Measurements from ENCODE around the gene DMWD.
A peak's percentile ranks its signal among the peaks of the same experiment; 100 is the strongest.
"Not testable (repeated sequence)": the region's sequence is repeated elsewhere in the genome, so short reads cannot be mapped to it uniquely, and the experiment has no call there.

The DMWD gene

DNA sequence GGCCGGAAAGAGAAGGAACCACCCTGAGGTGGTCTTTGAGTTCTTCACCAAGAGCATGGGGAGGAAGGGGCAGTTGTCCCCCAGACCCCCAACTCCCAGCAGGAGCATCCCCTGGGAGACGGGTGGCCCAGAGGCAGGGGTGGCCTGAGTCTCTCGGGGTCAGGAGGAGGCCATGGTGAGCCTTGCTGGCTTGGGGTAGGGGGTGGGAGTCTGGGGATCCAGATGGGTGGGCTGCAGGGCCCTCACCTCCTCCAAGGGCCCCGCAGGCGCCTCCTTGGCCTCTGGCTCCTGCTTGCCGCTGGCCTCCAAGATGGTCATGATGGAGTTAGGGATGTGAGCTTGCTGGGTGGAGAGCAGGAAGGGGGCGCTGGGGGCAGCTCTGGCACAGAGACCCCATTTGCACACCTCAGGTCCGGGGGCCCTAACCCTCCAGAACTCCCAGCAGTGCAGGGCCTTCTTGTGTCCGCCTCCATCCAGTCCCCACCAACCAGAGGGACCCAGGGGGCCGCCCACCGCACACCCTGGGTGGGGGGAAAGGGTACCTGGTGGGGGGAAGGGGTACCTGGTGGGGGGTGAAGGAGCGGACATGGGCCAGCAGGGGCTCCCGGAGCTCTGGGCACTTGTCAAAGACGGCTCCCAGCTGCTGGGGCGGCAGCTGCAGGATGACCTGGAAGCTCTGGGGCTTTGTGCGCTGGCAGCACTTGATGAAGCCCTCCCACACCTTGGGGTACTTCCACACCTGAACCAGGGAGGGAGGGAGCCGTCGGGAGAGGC lies 23.8 kb upstream of the DMWD start:
- peak in 1 of 6 experiments; percentile 43 for DNase-seq

DNA sequence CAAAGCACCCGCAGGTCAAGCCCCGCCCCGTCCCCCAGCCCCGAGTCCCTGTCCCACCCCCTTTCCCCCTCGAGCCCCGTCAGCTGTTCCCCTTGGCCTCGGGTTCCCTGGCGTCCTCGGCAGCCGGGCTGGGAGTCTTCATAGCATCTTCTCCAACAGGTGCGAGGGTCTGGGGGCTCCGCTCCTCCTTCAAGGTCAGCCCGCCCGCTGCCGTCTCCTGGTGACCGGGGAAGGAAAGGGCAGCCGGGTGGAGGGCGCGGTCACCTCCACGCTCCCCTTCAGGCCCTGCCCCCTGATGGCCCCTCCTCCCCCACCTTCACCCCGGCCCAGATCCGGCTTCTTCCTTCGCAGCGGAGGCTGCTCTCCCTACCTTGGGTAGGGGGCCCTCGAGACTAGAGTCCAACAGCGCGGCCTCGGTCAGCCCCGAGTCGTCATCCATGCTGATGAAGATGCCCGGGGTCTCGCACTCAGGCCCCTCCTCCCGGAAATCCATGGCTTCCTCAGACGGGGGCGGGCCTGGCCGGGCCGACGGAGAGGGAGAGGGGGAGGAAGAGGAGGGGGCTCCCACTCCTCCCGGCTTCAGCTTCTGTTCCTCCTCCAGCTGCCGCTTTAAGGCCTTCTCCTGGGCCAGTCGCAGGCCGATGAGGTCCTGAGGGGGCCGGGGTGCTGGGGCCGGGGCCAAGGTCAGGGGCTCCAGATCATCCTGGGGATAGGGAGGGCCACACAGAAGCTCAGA lies 23.0 kb upstream of the DMWD start:
- DNase-seq, result peak in 2 of 6 experiments; percentile 9 to 28

DNA sequence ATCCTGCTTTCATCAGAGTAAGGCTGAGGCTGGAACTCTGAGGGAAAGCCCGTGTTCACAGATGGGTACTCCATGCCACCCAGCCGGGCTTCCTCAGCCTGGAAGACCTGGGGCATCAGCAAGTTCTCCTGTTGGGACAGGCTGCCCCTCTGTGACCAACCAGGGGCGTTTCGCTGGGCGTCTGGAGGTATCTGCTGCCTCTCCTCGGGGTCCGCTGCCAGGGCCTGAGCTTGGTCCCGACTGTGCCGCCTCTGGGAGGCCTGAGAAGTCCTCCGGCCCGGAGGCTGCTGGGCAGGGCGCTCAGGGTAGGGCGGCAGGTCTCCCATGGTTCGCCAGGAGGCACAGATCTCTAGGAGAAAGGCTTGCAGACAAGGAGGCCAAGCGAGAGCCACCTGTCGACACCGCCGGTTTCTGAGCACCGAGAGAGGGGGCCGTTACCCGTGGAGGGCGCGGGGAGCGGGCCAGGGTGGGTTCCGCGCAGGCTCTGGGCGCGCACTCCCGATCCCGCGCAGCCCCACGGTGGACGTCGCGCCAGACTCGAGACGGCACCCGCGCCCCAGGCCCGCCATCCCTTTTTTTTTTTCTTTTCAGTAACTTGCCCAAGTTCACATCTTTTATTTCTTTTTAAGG lies 22.3 kb upstream of the DMWD start, which contains the start of gene RSPH6A:
Gene RSPH6A, minus strand, starts transcription at position 458 of the 630 bp plus-strand sequence. Its CDS starts 132 bp downstream, at position 326.
- peak in 1 of 6 experiments; percentile 11 for DNase-seq

DNA sequence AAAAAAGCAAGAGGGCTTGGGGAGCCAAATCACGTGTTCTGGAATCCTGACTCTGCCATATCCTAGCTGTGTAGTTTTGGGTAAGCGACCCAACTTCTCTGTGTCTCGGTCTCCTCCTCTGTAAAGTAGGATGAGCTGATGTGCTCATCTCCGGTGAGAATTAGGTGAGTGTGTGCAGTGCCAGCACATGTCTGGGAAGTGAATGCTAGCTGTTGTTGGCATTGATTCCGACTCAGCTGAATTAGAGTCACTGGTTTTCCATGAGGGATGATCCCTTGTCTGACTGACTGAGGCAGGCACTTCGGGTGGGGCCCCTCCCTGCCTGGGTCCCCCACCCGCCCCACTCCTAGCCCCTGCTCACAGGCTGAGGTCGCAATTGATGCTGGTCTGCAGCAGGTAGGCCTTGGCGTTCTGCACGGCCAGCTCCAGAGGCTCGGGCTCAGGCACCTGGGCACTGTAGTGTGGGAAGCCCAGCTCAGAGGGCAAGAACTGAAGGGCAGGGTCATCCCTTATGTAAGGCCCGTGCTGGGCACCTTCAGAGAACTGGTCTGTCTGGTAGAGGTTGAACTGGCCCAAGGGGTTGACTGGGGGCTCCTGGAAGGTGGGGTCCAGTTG lies 21.6 kb upstream of the DMWD start:
- DNase-seq, result no peak

DNA sequence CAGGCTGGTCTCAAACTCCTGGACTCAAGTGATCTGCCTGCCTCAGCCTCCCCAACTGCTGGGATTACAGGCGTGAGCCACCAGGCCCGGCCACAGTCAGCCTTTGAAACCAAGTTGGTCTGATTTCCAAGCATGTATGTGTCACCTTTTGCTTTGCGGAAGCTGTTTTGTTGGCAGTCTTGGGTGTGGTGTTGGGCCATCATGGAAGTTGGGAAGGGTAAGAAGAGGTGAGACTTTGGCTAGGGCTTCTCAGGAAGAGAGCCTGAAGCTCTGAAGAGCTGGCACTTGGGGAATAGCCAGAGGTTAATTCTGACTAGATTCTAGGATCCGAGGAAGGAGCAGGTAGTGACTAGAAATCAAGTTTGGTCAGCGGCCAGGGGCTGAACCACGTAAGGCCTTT lies 19.7 kb upstream of the DMWD start:
- DNase-seq, result no peak

DNA sequence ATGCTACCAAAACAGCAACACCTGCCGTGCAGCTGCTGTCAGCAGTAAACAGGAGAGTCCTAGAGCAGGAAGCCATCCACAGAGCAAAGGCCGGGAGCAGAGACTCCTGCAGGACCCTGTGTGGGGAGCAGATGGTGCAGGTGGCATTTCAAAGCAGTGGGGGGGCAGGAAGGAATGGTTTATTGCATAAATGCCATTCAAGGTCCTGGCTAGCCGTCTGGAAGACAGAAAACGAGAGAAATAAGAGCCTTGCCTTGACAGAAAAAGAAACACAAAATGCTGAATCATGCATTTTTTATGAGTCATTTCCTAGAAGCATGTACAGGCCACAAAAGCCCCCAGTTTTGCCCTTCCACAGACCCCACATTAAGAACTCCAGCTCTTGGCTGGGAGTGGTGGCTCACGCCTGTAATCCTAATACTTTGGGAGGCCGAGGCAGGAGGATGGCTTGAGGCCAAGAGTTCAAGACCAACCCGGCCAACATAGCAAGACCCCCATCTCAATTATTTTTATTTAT lies 17.1 kb upstream of the DMWD start:
- no peak for DNase-seq

DNA sequence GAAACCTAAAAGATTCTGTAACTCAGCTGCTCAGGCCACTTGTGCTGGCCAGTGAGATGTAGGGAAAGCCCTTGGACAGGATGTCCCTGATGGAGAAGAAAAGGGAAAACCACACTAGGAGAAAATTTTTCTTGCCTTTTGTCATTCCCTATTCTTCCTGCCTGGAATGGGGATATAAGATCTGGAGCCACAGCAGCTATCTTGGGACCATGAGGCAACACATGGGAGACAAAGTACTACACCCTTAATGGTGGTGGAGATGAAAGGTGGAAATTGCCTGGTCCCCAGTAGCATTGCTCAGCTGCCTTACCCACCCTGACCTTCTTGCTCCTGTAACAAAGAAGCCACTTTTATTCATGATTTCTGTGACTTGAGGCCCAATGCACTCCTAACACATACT lies 13.1 kb upstream of the DMWD start:
- no peak for DNase-seq

DNA sequence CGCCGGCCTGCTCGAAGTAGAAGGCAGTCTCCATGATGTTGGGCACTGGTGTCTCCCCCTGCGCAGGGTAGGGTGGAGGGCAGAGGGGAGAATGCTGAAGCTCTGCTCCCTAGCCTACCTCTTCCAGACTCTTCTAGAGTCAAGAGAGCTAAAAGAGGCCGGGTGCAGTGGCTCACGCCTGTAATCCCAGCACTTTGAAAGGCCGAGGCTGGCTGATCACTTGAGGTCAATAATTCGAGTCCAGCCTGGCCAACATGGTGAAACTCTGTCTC lies 12.2 kb upstream of the DMWD start:
- DNase-seq, result no peak

DNA sequence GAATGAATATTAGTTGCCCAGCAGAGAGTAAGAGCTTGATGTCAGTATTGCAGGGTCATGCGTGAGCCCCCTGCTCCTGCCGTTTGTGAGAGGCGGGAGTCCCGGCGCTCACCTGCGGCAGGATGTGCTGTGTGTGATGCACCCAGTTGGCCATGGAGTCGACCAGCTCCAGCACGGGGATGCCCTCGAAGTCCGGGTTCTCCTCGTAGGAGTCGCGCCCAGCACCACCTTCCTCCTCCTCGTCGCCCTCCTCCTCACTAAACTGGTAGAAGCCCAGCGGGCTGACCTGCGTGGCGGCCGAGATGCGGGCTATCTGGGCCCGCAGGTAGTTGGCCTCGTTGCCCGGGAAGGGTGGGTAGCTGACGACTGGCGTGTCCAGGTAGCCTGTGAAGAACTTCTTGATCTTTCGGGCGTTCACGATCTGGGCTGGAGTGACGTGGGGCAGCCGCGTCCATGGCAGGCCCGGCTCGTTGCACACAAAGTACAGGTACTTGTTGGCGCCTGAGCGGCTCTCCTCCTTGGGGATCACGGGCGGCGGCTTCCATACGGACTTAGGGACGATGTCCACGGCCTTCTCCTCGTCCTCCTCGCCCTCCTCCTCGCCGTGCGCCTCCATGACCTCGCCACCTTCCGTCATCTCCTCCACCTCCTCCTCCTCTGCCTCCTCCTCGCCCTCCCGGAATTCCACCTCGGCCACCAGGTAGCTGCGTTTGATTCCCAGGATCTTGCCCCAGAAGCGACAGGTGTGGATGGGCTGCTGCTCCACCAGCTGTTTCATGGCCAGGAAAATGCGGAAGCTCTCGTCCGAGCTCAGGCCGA lies 11.7 kb upstream of the DMWD start:
- no peak for DNase-seq

DNA sequence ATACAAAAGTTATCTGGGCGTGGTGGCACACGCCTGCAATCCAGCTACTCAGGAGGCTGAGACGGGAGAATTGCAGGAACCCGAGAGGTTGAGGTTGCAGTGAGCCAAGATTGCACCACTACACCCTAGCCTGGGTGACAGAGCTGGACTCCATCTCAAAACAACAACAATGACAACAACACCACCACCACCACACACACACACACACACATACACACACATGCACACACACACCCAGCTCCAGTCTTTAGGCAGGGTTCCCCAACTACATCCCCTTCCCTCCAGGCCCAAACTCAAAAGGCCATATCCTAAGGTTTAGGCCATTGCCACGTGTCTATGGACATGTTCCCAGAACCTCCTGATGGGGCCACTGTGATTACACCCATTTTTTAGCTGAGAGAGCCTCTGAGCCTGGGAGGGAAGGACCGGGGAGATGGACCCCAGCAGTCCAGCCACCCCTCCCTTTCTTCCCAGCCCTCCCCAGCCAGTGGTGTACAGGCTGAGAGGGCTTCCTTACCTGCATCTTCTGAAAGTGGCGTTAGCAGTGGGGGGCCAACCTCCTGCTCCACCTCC lies 9.0 kb upstream of the DMWD start:
- DNase-seq, result no peak

DNA sequence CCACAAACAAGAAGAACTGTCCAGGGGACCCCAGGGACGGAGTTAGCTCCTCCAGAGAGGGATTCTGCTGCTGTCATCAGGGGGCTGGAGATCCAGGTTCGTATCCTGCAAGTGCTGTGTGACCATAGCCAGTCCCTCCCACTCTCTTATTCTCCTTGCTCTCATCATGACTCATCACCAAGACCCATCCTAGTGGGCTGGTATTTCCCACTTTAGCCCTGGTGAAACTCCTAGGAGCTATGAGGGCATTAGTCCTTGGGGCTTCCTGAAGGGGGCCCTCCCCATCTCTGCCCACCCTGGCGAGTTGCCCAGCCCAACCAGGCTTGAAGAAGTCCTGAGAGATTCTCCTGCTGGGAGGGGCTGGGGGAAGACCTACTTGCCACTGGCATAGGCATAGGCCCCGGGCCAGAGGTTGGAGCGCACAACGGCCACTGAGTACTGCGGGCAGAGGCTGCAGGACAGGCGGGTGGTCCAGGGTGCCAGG lies 7.5 kb upstream of the DMWD start:
- DNase-seq, result no peak

DNA sequence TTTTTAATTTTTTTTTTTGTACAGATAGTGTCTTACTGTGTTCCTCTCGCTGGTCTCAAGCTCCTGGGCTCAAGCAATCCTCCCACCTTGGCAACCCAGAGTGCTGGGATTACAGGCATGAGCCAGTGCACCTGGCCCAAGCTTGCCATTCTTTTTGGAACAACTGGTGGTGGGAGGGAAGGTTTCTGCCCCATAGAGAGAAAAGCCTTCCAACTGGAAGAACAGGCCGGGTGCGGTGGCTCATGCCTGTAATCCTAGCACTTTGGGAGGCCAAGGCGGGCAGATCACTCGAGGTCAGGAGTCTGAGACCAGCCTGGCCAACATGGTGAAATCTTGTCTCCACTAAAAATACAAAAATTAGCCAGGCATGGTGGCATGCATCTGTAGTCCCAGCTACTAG lies 6.9 kb upstream of the DMWD start:
- not testable (repeated sequence) for DNase-seq

DNA sequence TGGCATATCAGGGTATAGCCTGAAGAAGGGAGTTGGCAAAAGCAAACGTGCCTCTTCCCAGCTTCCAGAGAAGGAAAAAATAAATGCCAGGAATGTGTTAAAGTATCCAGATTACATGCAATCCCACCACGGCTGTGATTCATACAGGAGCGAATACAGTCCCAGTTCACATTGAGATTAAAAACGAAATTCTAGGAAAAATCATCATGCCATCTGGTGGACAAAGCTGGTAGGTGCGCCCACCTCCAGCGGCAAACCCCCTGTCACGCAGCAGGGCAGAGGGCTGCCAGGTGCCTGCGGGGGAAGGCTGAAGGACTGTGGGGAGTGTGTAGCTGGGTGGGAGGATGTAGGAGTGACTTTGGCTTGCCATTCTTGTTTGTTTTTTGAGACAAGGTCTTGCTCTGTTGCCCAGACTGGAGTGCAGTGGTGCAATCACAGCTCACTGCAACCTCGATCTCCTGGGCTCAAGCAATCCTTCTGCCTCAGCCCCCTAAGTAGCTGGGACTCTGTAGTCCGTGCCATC lies 6.4 kb upstream of the DMWD start:
- DNase-seq, result peak; percentile 23 to 69 (median 50)

DNA sequence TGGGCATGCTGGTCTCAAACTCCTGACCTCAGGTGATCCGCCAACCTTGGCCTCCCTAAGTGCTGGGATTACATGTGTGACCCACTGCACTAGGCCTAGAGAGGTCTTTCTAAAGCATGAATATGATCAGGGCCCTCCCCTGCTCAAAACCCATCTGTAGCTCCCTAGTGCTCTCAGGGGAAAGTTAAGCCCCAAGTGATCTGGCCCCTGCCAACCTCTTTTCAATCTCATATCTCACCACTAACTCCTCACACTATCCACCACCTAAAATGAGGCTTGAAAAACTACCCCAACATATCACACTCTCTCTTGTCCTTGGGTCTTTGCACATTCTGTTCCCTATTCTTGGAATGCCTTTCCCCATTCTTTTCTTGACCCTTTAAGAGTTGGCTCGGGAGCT lies 2.0 kb upstream of the DMWD start:
- no peak for DNase-seq

DNA sequence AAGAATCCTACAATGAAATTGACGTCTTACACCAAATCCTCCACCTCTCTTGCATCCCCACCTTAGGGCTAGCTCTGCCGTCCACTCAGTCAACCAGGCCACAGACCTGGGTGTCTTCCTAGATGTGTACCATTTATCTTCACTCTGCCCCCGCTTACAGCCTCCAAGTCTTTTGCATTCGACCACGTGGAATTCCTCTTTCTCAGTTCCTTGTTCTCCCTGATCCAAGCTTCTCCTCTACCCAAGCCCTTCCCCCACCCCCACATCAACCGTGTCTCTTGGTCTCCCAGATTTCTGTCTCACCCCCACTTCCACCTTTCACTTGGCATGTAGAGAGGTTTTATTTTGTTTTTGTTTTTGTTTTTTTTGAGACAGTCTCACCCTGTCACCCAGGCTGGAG lies 1.2 kb upstream of the DMWD start:
- no peak for DNase-seq

DNA sequence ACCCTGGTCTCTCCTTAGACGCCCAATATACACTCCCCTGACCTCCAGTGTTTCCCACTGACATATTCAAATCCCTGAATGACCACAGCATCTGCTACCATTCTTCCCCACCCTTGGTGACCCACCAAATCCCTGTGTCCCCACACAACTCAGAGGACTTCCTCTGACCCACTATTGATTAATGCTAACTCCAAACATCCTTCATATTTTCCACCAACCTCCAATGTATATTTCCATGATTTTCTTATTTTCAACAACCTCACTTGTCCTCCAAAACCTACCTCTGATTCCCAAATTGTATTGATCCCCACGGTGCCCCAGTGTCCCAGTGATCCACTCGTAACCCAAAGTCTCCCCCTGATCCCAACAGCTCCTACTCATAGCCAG lies 526 bp upstream of the DMWD start:
- DNase-seq, result no peak

DNA sequence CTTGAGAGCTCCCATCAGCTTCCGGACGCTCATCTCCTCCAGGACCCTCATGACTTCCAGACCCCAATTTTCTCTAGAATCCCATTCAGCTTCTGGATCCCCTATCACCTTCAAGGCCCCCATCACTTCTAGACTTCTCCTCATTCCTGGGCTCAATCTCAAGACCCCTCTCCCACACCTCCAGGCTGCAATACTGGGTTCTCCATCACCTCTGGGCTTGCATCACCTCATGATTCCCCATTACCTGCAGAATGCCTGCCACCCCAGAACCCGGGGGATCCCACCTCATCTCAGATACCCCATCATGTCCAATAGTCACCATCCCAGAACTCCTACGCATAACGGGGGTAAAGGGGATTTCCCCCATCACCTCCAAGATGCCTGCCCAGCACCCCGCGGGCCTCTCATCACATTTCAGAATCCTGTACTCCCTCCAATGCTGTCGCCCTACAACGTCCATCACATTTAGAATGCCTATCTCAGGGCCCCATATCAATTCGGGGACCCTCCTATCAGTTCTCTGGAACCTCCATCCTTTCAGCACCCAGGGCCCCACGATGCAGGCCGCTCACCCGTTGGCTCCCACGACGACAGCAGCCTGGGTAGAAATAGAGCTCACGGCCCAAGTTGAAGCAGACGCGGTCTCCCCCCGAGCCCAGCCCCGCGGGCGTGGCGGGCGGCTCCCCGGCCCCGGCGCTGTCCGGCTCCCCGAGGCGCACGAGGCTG lies 738 bp downstream of the DMWD start:
- DNase-seq, result peak in 1 of 6 experiments; percentile 47

DNA sequence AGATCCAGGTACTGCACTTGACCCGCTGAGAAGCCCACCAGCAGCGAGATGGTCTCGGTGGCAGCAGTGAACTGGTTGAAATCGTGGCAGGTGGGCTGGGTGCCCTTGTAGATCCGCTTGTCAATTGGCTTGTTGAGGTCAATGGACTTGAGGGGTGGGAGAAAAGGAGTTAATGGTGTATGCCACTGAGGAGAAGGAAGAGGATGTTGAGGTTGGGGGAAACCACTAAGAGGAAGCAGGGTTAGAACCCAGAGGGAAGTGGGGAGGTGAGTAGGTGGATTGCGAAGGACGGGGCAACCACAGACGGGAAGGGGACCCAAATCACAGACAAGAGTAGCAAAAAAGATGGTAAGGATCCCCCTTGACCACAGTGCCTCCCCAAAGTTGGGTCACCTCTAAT lies 1.7 kb downstream of the DMWD start:
- peak in 3 of 6 experiments; percentile 10 to 59 (median 46) for DNase-seq

DNA sequence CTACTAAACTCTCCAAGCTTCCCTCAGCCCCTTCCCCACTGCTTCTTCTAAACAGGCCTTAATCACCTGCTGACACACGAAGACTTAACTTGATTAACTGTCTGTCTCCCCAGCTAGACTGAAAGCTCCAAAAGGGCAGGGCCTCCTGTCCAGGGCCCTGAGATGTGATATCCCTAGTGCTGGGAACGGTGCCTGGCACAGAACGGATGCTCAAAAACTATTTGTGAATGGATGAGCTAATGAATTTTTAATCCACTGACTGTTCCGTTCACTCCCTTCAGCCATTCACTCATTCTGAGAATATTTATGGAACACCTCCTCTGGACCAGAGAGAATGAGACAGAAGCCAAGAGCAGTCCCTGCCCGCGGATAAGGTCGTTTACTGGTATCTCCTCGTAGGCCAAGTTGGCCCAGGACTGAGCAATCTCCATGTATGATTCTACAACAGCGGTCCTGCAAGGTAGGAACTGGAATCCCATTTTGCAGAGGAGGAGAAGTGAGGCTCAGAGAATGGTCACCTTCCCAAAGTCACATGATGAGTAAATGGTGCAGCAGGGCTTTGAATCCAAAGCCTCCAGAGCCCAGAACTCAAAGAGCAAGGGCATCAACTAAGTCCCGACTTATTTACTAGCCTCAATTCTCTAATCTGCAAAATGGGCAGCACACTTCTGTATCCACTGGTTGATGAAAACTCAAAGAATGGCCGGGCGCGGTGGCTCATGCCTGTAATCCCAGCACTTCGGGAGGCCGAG lies 3.4 kb downstream of the DMWD start:
- DNase-seq, result no peak

DNA sequence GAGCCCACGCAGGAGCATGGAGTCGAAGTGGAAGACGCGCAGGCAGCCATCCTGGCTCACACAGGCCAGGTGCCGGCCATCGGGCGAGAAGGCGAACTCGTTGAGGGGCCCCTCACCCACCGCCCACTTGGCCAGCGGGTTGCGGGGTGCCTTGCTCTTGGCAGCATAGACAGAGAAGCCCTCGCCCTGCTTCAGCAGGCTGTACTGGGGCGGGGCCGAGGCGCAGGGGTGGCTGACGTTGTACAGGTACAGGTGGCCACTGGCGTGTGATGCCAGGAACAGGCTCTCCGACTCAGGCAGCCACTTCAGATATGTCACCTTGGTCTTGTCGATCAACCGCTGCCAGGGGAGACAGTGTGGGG lies 6.1 kb downstream of the DMWD start:
- DNase-seq, result no peak

All from stimulated activated naive CD4-positive, alpha-beta T cell (primary cell).